ENCODE results near the gene CRTC2.
A peak's percentile ranks its signal among the peaks of the same experiment; 100 is the strongest.

Gene CRTC2

DNA sequence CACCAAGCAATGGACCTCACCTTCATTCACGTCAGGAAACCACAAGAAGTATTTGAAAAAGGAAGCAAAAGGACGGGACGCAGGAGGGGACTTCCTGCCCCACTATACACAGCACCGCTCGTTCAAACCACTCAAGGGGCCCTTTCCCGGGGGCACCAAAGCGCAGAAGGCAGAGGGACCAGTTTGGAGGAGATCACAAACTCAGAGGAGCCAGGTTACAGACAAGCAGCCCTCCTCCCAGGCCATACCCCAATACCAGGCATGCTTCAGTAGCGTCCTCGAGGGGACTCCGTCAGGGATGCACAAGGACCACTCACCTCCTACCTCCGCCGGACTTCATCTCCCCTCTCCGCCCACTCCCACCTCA lies 685 bp downstream of the CRTC2 start:
- Histone ChIP-seq H2AFZ (ENCODE audit: low read length) (peak overlapping the region; percentile 76; the same call in 1 of the 2 replicates), H3K4me1 (ENCODE audit: insufficient read depth, low read length, poor library complexity, severe bottlenecking) (peaks cover 58% of the 10 kb centered on the region), H4K20me1 (ENCODE audit: insufficient read depth, low read length, poor library complexity, severe bottlenecking) (peaks cover 42% of the 10 kb centered on the region), H3K9me2 (replicated peaks; ENCODE audit: low read depth, low read length) (no peaks in the 10 kb centered on the region), H3K36me3 (ENCODE audit: insufficient read depth, low read length) (peaks cover 4% of the 10 kb centered on the region; the same call in 1 of the 2 replicates), H3K9me3 (ENCODE audit: insufficient read depth, low read depth, low read length) (no peaks in the 10 kb centered on the region), H3K4me2 (ENCODE audit: low read depth, low read length, poor library complexity, severe bottlenecking) (peak overlapping the region; percentile 92), H3K79me2 (ENCODE audit: insufficient read depth, low read length) (peaks cover 64% of the 10 kb centered on the region), H3K9ac (ENCODE audit: low read depth, low read length, poor library complexity, severe bottlenecking) (peak overlapping the region; percentile 85), H3K4me3 (ENCODE audit: low read length, poor library complexity, severe bottlenecking) (peak overlapping the region; percentile 91), H3K27me3 (ENCODE audit: insufficient read depth, low read length, poor library complexity, severe bottlenecking) (no peaks in the 10 kb centered on the region), H3F3A (ENCODE audit: low read depth) (no peaks in the 10 kb centered on the region)
- no peak for TF ChIP-seq EZH2phosphoT487 (IDR thresholded peaks at IDR 0.05; ENCODE audit: borderline replicate concordance)
- TF ChIP-seq, protein P1, sequence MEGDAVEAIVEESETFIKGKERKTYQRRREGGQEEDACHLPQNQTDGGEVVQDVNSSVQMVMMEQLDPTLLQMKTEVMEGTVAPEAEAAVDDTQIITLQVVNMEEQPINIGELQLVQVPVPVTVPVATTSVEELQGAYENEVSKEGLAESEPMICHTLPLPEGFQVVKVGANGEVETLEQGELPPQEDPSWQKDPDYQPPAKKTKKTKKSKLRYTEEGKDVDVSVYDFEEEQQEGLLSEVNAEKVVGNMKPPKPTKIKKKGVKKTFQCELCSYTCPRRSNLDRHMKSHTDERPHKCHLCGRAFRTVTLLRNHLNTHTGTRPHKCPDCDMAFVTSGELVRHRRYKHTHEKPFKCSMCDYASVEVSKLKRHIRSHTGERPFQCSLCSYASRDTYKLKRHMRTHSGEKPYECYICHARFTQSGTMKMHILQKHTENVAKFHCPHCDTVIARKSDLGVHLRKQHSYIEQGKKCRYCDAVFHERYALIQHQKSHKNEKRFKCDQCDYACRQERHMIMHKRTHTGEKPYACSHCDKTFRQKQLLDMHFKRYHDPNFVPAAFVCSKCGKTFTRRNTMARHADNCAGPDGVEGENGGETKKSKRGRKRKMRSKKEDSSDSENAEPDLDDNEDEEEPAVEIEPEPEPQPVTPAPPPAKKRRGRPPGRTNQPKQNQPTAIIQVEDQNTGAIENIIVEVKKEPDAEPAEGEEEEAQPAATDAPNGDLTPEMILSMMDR (conservative IDR thresholded peaks at IDR 0.05; ENCODE audit: low read length) = no peak

DNA sequence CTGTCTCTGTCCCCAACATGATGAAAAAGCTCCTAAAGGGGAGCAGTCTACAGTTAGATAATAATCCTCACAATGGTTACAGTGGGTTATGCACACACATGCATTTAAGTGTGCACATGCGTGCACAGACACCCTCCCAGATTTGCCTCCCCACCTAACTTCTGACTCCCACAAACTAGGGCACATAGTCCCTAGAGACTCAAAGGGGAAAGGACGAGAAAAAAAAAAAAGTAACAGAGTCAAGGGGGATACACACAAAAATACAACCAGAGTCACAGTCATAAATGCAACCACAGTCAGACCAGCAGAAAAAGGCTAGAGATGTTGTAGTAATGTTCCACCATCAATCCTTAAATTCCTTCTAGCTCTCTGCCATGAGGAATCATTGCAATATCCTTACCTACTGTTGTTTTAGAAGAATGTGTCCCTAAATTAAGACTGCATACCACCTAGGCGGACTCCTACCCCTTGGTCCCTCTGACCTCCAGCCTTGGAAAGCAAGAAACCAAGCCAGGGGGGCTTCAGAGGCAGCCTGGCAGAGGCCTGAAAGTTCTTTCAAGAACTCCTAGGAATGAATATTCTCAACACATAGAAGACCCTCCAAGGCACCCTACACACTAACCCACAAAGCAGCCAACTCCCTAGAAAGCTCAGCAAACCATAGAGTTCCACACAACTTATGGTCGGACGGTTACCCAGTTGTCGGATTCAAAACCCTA lies 1.3 kb downstream of the CRTC2 start:
- H3K9me2 ChIP-seq (replicated peaks; ENCODE audit: low read depth, low read length) = no peaks in the 10 kb centered on the region
- H3K79me2 ChIP-seq (ENCODE audit: insufficient read depth, low read length) = peaks cover 64% of the 10 kb centered on the region
- H3K9ac ChIP-seq (ENCODE audit: low read depth, low read length, poor library complexity, severe bottlenecking) = peak overlapping the region; percentile 85
- H3K4me1 ChIP-seq (ENCODE audit: insufficient read depth, low read length, poor library complexity, severe bottlenecking) = peaks cover 52% of the 10 kb centered on the region
- TF ChIP-seq EZH2phosphoT487 (IDR thresholded peaks at IDR 0.05; ENCODE audit: borderline replicate concordance) = no peak
- TF ChIP-seq, protein P1 (conservative IDR thresholded peaks at IDR 0.05; ENCODE audit: low read length) = no peak
- H3K9me3 ChIP-seq (ENCODE audit: insufficient read depth, low read depth, low read length) = no peaks in the 10 kb centered on the region
- H3K36me3 ChIP-seq (ENCODE audit: insufficient read depth, low read length) = peaks cover 10% of the 10 kb centered on the region; the same call in 1 of the 2 replicates
- H3K4me2 ChIP-seq (ENCODE audit: low read depth, low read length, poor library complexity, severe bottlenecking) = peak overlapping the region; percentile 92
- H3F3A ChIP-seq (ENCODE audit: low read depth) = no peaks in the 10 kb centered on the region
- H4K20me1 ChIP-seq (ENCODE audit: insufficient read depth, low read length, poor library complexity, severe bottlenecking) = peaks cover 37% of the 10 kb centered on the region
- peak overlapping the region; percentile 76; the same call in 1 of the 2 replicates for H2AFZ ChIP-seq (ENCODE audit: low read length)
- H3K27me3 ChIP-seq (ENCODE audit: insufficient read depth, low read length, poor library complexity, severe bottlenecking) = no peaks in the 10 kb centered on the region
- H3K4me3 ChIP-seq (ENCODE audit: low read length, poor library complexity, severe bottlenecking) = peak overlapping the region; percentile 91

DNA sequence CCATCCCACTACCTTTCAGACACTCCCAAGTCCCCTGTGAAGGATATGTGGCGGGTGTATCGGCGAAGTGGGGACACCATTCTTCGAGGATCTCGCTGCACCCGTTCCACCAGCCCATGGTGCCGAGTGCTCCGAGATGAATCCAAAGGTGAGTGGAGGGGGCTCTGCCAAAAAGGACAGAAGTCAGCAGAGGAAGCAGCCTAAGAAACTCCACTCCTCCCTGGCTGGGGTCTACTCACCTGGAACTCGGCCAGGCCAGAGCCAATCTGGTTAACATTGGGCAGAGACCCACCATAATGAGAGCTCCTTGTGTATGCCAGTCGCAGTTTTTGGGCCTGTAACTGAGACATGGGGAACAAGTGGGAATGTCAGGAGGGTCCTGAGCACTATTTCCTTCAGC lies 3.6 kb downstream of the CRTC2 start:
- Histone ChIP-seq H3K79me2 (ENCODE audit: insufficient read depth, low read length) (peaks cover 59% of the 10 kb centered on the region), H3K9me2 (replicated peaks; ENCODE audit: low read depth, low read length) (no peaks in the 10 kb centered on the region), H3K9me3 (ENCODE audit: insufficient read depth, low read depth, low read length) (no peaks in the 10 kb centered on the region), H3K4me3 (ENCODE audit: low read length, poor library complexity, severe bottlenecking) (peak overlapping the region; percentile 5), H3K9ac (ENCODE audit: low read depth, low read length, poor library complexity, severe bottlenecking) (no peak overlapping the region), H3K27me3 (ENCODE audit: insufficient read depth, low read length, poor library complexity, severe bottlenecking) (no peaks in the 10 kb centered on the region), H3K4me1 (ENCODE audit: insufficient read depth, low read length, poor library complexity, severe bottlenecking) (peaks cover 42% of the 10 kb centered on the region), H3K4me2 (ENCODE audit: low read depth, low read length, poor library complexity, severe bottlenecking) (peak overlapping the region; percentile 46), H3K36me3 (ENCODE audit: insufficient read depth, low read length) (peaks cover 32% of the 10 kb centered on the region; the same call in 1 of the 2 replicates), H2AFZ (ENCODE audit: low read length) (no peak overlapping the region), H4K20me1 (ENCODE audit: insufficient read depth, low read length, poor library complexity, severe bottlenecking) (peaks cover 40% of the 10 kb centered on the region), H3F3A (ENCODE audit: low read depth) (no peaks in the 10 kb centered on the region)
- no peak for TF ChIP-seq EZH2phosphoT487 (IDR thresholded peaks at IDR 0.05; ENCODE audit: borderline replicate concordance)
- TF ChIP-seq, protein P1 (conservative IDR thresholded peaks at IDR 0.05; ENCODE audit: low read length) = no peak
